Natural killer cell (primary cell): ENCODE results near the gene ATP2B2. TPM values are rescaled to one million over a fixed set of nuclear protein-coding genes. Genes with fewer than 3 reads are reported as not detected.

ENCODE experiments used
- ATAC-seq, 3 donors: fragments of 150-1000 bp in 2 of 3; fragments of 200-7000 bp in 1 of 3; cut with Tn5 transposase; 1 replicate in 1 of 3; 2 replicates in 2 of 3; pipeline ENCODE4 v1.10.0; 2021; ENCODE audit warnings: mild to moderate bottlenecking in 2 of 3, moderate library complexity in 2 of 3
- DNase-seq, 2 donors: peaks; one replicate each; pipeline versions ENCODE4 v3.0.0 to v3.0.0-alpha.2; 2013 to 2021; ENCODE audit warnings: mixed read lengths in 1 of 2
- H3K27ac ChIP-seq: one replicate; pipeline ENCODE4 v1.5.1; 2013; ENCODE audit warnings: mild to moderate bottlenecking, low read length
- H3K27me3 ChIP-seq: one replicate; pipeline ENCODE4 v1.6.1; 2013; ENCODE audit warnings: low read length; ENCODE audit not compliant: control insufficient read depth, insufficient read depth
- H3K36me3 ChIP-seq: one replicate; pipeline ENCODE4 v1.6.1; 2013; ENCODE audit warnings: low read length; ENCODE audit not compliant: control insufficient read depth, insufficient read depth
- H3K4me1 ChIP-seq: one replicate; pipeline ENCODE4 v1.6.1; 2013; ENCODE audit warnings: low read length; ENCODE audit not compliant: control insufficient read depth, insufficient read depth
- H3K4me3 ChIP-seq: one replicate; pipeline ENCODE4 v1.5.1; 2013; ENCODE audit warnings: low read length
- H3K9me3 ChIP-seq: one replicate; pipeline ENCODE4 v1.6.1; 2013; ENCODE audit warnings: low read length; ENCODE audit not compliant: control insufficient read depth, insufficient read depth
- H3K27ac Mint-ChIP-seq, 2 donors: one replicate each; pipeline ENCODE4 v1.8.0; 2022; ENCODE audit warnings: mild to moderate bottlenecking in 2 of 2, mixed read lengths in 2 of 2, moderate library complexity in 1 of 2
- H3K27me3 Mint-ChIP-seq, 2 donors: one replicate each; pipeline ENCODE4 v1.8.0; 2022; ENCODE audit warnings: low read depth in 2 of 2, mixed read lengths in 2 of 2
- H3K36me3 Mint-ChIP-seq: one replicate; pipeline ENCODE4 v1.8.0; 2022; ENCODE audit warnings: mixed read lengths
- H3K4me1 Mint-ChIP-seq, 2 donors: one replicate each; pipeline ENCODE4 v1.8.0; 2022; ENCODE audit warnings: mixed read lengths in 2 of 2
- H3K4me3 Mint-ChIP-seq: one replicate; pipeline ENCODE4 v1.8.0; 2022; ENCODE audit warnings: mild to moderate bottlenecking, moderate library complexity, mixed read lengths
- H3K9me3 Mint-ChIP-seq, 2 donors: one replicate each; pipeline ENCODE4 v1.8.0; 2022; ENCODE audit warnings: mixed read lengths in 2 of 2
- CTCF ChIP-seq: fragments of 200-600 bp; IDR thresholded peaks from one replicate; pipeline ENCODE4 v1.8.0; 2022; ENCODE audit warnings: antibody characterized with exemption
- WGBS: methylation state at CpG from one replicate; pipeline ENCODE4 v1.1.7; 2013; ENCODE audit warnings: missing lambda C conversion rate; ENCODE audit not compliant: insufficient coverage; 5-methylcytosine and 5-hydroxymethylcytosine counted together
- intact Hi-C: fragments of 100-400 bp; cut with micrococcal nuclease; formaldehyde crosslinking; loops from one replicate; pipeline ENCODE4 v1.14.2; 2022
- total RNA-seq, 4 donors: library from RNA; stranded (reverse); fragments of 120-200 nt in 1 of 4; gene quantifications; one replicate each; pipeline versions ENCODE4 v1.2.3 to v1.2.4, GENCODE V29; 2013 to 2022

Gene ATP2B2
- total RNA-seq, 3 donors from 2014 or later (not counting 1 experiment from before 2014, with no cell fraction given) = not detected

DNA sequence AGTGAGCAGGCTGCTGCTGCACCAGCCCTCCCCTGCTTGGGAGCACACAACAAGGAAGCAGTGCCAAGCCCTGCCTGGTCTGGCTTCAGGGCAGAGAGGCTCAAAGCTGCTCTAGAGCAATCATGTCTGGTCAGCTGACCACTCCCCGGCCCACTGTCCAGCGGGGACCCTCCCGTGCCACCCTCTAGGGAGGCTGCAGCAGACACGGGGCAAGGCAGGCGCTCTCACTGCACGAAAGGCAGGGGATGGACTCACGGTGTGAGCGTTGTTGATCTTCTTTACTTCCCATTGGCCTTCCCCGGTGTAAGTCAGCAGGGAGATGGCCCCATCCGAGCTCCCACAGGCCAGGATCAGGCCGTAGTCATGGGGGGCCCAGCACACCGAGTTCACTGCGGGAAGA lies 193.7 kb downstream of the ATP2B2 start:
- DNase-seq (no peak), ATAC-seq (no peak)
- Mint-ChIP-seq H3K4me3 (no peak overlapping the region), H3K36me3 (peaks cover 6% of the 10 kb centered on the region), H3K27ac (peak overlapping the region in 1 of 2 donors; percentile 49), H3K4me1 (peaks cover 0 to 7% of the 10 kb centered on the region in 2 donors), H3K27me3 (no peaks in the 10 kb centered on the region), H3K9me3 (no peaks in the 10 kb centered on the region)
- H3K27me3 ChIP-seq = no peaks in the 10 kb centered on the region
- H3K4me3 ChIP-seq = no peak overlapping the region
- H3K36me3 ChIP-seq = peaks cover 81% of the 10 kb centered on the region
- intact Hi-C loops = no loop called here
- 96% methylated on average over 13 of the region's 13 CpGs for WGBS
- H3K27ac ChIP-seq = no peak overlapping the region
- no peak for TF ChIP-seq CTCF
- H3K9me3 ChIP-seq = no peaks in the 10 kb centered on the region
- no peaks in the 10 kb centered on the region for H3K4me1 ChIP-seq

DNA sequence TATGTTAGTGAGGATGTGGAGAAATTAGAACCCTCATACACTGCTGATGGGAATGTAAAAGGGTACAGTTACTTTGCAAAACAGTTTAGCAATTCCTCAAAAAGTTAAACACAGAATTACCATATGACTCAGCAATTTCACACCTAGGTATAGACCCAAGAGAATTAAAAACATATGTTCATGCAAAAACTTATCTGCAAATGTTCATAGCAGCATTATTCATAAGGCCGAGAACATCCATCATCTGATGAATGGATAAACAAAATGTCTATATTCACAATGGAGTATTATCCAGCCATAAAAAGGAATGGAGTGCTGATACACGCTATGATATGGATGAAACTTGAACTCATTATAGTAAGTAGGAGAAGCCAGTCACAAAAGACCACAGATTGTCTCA lies 194.8 kb downstream of the ATP2B2 start:
- Mint-ChIP-seq H3K9me3 (no peaks in the 10 kb centered on the region), H3K4me3 (no peak overlapping the region), H3K27me3 (no peaks in the 10 kb centered on the region), H3K4me1 (peaks cover 0 to 7% of the 10 kb centered on the region in 2 donors), H3K36me3 (peaks cover 6% of the 10 kb centered on the region), H3K27ac (no peak overlapping the region)
- ATAC-seq (no peak), DNase-seq (no peak)
- Histone ChIP-seq H3K4me1 (no peaks in the 10 kb centered on the region), H3K36me3 (peaks cover 84% of the 10 kb centered on the region), H3K9me3 (no peaks in the 10 kb centered on the region), H3K27me3 (no peaks in the 10 kb centered on the region), H3K27ac (no peak overlapping the region), H3K4me3 (no peak overlapping the region)
- WGBS = 100% methylated on average over 1 of the region's 2 CpGs
- TF ChIP-seq CTCF = no peak
- intact Hi-C loops = no loop called here

DNA sequence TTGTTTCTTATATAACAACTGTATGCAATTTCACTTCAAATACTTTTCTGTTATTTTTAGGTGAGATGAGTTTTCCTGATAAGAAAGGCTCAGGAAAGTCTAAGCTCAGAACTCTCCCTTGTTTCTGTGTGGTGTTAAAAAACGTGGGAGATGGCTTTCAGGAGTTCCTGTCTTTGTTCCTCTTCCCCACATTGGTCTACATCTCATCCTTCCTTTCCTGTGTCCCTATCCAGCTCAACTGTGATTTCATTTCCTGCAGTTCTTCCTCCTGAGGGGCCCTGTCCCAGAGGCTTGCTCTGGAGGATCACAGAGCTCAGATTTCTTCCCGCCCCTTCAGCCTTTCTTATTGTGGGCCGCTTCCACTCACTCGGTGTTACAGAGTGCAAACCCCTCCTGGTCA lies 195.7 kb downstream of the ATP2B2 start:
- WGBS = 95% methylated on average over 4 of the region's 4 CpGs
- H3K27ac Mint-ChIP-seq = peak overlapping the region in 1 of 2 donors; percentile 35

More for the DNA sequence above, 195.7 kb downstream of the ATP2B2 start:
- Histone ChIP-seq H3K27ac (no peak overlapping the region), H3K4me1 (no peaks in the 10 kb centered on the region), H3K9me3 (no peaks in the 10 kb centered on the region), H3K36me3 (peaks cover 86% of the 10 kb centered on the region), H3K4me3 (no peak overlapping the region), H3K27me3 (no peaks in the 10 kb centered on the region)
- Mint-ChIP-seq H3K4me1 (peaks cover 0 to 7% of the 10 kb centered on the region in 2 donors), H3K27me3 (no peaks in the 10 kb centered on the region), H3K36me3 (peaks cover 6% of the 10 kb centered on the region), H3K9me3 (no peaks in the 10 kb centered on the region), H3K4me3 (no peak overlapping the region)
- intact Hi-C loops = no loop called here
- TF ChIP-seq CTCF = no peak
- DNase-seq = no peak
- no peak for ATAC-seq
